ENCODE results near the gene PAPSS2.

DNA sequence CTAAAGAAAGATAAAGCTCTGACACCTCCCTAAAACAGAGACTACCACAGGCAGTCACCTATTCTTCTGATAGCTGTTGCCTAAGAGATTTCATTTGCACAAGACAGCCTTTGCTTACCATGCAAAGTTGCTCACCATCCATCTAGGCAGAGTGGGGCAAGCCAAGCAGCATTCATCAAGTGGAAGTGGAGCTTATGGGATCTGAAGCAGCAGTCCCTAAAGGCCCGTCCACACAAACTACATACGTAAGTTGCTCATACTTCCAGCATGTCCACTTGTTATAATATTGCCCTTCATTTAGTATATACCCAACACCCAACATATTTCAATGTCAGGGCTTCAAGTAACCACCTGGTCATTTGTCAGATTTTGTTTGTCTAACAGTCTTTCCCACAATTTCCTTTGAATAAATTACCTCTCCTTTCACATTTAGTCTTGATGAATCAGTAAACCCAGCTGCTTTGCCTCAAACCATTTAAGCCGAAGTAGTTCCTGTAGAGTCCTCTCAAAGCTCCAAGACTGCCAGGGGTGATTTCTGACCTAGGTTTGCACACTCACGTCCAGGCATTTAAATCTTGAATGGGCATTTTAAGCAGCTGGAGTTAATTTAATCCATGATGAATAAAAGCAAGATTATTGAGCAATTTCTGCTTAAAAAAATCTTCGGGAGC is 90.5 kb downstream of the PAPSS2 start:
- TF ChIP-seq EZH2 (IDR thresholded peaks at IDR 0.05; ENCODE audit: borderline replicate concordance) (no peak), CTCF (IDR thresholded peaks at IDR 0.05; ENCODE audit: poor library complexity) (no peak), EZH2phosphoT487 (IDR thresholded peaks at IDR 0.05; ENCODE audit: low read depth, severe bottlenecking, unreplicated experiment) (no peak)
